Motor neuron (in vitro differentiated cells): ENCODE results near the gene SELENOO. TPM values are rescaled to one million over a fixed set of nuclear protein-coding genes. Genes with fewer than 3 reads are reported as not detected.

Experiments
- ATAC-seq, 8 experiments: fragments of 200-7000 bp; cut with Tn5 transposase; replicated peaks in 6 of 8; 2 replicates each; pipeline ENCODE4 v1.8.0; 2021; ENCODE audit warnings: mild to moderate bottlenecking in 8 of 8, moderate library complexity in 8 of 8
- H3K27ac ChIP-seq, 2 donors: fragments of 250-450 bp; sonication (Bioruptor Pico); 2 replicates each; pipeline ENCODE4 v1.9.0; 2021; ENCODE audit warnings: antibody characterized with exemption in 2 of 2, mild to moderate bottlenecking in 2 of 2, moderate library complexity in 1 of 2
- H3K4me1 ChIP-seq, 2 donors: fragments of 250-450 bp; sonication (Bioruptor Pico); replicated peaks in 1 of 2; 2 replicates each; pipeline ENCODE4 v1.6.1; 2021; ENCODE audit warnings: antibody characterized with exemption in 2 of 2, mild to moderate bottlenecking in 2 of 2, moderate library complexity in 1 of 2
- H3K4me3 ChIP-seq, 5 donors: fragments of 250-450 bp; sonication (Bioruptor Pico); 2 replicates each; pipeline ENCODE4 v1.9.0; 2021; ENCODE audit warnings: antibody characterized with exemption in 5 of 5, mild to moderate bottlenecking in 5 of 5, moderate library complexity in 4 of 5
- WGBS, 10 experiments: fragments of 450-650 bp; shearing (Covaris generic); methylation state at CpG; one replicate each; pipeline ENCODE4 v1.0.0; 2022; 5-methylcytosine and 5-hydroxymethylcytosine counted together
- in situ Hi-C, 9 experiments: fragments of 400-800 bp; cut with MboI; loops; one replicate each; pipeline ENCODE4 v1.15.0; 2021; ENCODE audit warnings: low sequenced_read_pairs in 9 of 9, low pct_unique_long_range_greater_than_20kb in 2 of 9; ENCODE audit not compliant: unreplicated experiment in 9 of 9
- total RNA-seq, 8 experiments: library from RNA; unstranded; fragments of 300-600 nt; gene quantifications; 2 replicates each; pipeline versions ENCODE4 v1.2.3 to v1.2.4, GENCODE V29; 2022

Gene SELENOO
- total RNA-seq, 8 experiments from 2014 or later, result 7.5 to 32.8 (median 11.2) TPM

DNA sequence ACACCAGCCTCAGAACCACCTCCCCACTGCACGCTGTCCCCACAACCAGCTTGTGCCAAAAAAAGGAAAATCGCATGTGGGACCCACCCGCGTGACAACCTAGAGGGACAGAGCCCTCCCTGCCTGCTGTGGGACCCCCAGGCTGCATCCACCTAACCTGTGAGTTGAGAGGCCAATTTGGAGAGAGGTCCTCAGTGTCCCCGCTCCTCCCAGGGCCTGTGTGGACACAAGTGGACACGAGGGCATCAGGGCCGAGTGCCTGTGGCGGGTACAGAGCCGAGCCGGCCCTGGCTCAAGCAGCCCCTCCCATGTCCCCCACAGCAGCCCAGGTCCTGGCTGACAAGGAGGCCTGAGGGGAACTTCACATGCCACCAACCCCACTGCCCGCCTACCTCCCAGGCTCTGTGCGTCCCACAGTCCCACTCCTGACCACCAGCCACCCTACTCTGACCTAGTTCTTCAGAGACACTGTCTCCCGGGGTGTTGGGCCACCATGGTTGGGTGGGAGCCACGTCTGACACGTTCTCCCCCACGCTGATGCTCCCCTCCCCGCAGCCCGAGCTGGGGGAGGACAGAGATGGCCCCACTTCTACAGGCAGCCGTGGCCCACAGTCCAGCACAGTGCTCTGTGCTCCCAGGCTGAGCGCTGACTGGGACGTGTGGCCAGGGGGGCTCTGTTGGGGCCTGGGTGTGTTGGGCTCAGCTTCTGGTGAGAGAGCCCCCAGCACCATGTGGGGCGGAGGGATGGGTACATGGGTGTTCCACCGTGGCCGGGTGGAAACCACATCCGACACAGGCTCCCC lies 19.2 kb downstream of the SELENOO start:
- ATAC-seq, result no peak
- H3K27ac ChIP-seq, result no peak overlapping the region
- 63 to 100% (median 93%) methylated on average over 1 to 4 of the region's 25 CpGs; no CpG with 5 or more reads in 7 of the 10 experiments for WGBS, 10 experiments
- H3K4me3 ChIP-seq, result no peak overlapping the region
- H3K4me1 ChIP-seq, result no peaks in the 10 kb centered on the region
- in situ Hi-C loops, result no loop called here

DNA sequence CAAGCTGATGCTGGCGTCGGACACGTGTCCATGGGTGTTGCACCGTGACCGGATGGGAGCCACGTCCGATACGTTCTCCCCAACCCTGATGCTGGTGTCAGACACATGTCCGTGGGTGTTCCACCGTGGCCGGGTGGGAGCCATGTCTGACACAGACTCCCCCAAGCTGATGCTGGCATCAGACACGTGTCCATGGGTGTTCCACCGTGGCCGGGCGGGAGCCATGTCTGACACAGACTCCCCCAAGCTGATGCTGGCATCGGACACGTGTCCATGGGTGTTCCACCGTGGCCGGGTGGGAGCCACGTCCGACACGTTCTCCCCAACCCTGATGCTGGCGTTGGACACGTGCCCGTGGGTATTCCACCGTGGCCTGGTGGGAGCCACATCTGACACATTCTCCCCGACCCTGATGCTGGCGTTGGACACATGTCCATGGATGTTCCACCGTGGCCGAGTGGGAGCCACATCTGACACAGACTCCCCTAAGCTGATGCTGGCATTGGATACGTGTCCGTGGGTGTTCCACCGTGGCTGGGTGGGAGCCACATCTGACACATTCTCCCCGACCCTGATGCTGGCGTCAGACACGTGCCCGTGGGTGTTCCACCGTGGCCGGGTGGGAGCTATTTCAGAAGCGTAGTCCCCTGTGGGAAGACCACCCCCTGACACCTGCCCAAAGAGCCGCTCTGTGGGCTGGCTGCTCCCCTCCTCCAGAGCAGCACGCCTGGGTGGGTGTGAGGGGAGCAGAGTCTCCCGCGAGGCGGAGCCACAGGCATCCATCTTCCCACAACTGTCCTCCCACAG lies 20.0 kb downstream of the SELENOO start:
- 93 to 100% (median 97%) methylated on average over 2 to 7 of the region's 45 CpGs; no CpG with 5 or more reads in 7 of the 10 experiments for WGBS, 10 experiments
- in situ Hi-C loops, result no loop called here
- Histone ChIP-seq H3K27ac (no peak overlapping the region), H3K4me1 (no peaks in the 10 kb centered on the region), H3K4me3 (no peak overlapping the region)
- no peak for ATAC-seq

DNA sequence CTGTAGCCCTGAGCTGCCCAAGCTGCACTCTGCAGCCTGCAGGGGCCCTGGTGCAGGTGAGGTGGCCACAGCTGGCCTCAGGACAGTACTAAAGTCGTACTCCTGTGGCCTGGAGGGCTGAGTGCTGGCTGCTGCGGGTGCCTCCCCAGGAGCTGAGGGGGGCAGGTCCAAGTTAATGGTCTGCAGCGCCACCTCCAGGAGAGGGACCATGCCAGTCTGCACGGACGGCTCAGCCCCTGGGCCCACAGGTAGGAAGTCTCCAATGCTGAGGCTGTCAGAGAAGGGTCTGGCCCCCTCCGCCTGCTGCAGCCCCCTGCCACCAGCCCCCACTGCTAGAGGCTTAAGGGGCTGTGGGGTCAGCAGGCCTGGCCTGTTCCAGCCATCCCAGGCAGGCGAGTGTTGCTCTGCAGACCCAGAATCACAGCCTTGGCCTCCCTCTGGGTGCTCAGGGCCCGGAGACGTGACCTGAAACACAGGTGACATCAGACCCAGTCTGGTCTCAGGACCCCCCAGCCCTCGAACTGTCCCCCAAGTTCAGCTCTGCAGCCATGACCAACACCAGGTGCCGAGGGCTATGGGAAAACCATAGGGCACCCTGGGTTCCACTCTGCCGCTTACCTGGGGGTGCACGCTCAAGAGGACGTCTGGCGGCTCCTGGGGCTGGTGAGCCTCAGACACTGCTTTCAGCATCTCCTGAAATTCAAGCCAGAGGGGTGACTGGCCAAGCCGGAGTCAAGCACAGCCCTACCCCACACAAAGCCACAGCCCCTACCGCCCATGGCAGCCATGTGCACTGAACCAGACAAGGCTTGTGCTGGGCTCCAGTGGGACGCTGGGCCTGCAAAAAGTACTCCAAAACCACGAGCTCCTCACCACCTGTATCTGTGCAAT lies 20.8 kb downstream of the SELENOO start:
- H3K4me3 ChIP-seq, result no peak overlapping the region
- ATAC-seq, result no peak
- no peak overlapping the region for H3K27ac ChIP-seq
- 40 to 100% (median 94%) methylated on average over 1 to 10 of the region's 19 CpGs; no CpG with 5 or more reads in 6 of the 10 experiments for WGBS, 10 experiments
- in situ Hi-C loops, result no loop called here
- H3K4me1 ChIP-seq, result no peaks in the 10 kb centered on the region

DNA sequence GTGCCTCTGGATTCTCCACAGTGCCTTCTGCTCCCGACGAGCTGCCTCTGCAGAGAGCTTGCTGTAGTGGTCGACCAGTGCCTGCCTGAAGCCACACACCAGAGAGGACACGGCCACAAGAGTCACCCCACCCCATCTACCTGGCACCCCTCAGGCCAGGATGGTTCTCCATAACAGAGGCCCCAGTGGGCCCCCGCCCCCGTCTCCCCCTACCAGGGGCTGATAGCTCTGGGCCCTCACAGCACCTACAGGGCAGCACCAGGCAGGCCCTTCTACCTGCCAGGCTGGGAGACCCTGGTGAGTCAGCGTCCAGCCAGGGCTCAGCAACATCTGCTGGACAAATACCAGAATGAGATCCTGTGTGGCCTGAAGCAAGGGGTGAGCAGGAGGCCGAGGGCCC lies 21.7 kb downstream of the SELENOO start:
- WGBS, 10 experiments, result 60 to 82% (median 60%) methylated on average over 2 of the region's 8 CpGs; no CpG with 5 or more reads in 7 of the 10 experiments
- no peak overlapping the region for H3K4me3 ChIP-seq
- no peak overlapping the region for H3K27ac ChIP-seq
- ATAC-seq, result no peak
- in situ Hi-C loops, result no loop called here
- no peaks in the 10 kb centered on the region for H3K4me1 ChIP-seq

DNA sequence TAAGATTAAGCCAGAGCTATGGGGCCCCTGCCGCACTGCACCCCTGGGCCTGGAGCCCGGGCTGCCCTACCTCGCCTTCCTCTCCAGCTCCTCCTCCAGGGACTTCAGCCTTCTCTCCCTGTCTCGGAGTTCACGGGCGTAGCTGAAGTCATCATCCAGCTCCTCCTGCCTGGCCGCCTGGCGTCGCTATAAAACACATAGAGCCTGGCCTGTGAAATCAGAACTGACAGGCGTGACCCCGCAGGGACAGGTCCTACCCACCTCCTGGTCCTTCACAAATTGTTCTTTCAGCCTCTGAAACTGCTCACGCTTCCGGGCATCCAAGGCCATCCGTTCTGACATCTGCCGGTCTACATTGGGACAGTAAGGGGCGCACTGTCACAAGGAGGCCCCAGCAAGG lies 23.3 kb downstream of the SELENOO start:
- Histone ChIP-seq H3K27ac (no peak overlapping the region), H3K4me3 (no peak overlapping the region), H3K4me1 (no peaks in the 10 kb centered on the region)
- WGBS, 10 experiments, result 71 to 100% (median 89%) methylated on average over 1 to 11 of the region's 16 CpGs; no CpG with 5 or more reads in 3 of the 10 experiments
- in situ Hi-C loops, result no loop called here
- ATAC-seq, result no peak

DNA sequence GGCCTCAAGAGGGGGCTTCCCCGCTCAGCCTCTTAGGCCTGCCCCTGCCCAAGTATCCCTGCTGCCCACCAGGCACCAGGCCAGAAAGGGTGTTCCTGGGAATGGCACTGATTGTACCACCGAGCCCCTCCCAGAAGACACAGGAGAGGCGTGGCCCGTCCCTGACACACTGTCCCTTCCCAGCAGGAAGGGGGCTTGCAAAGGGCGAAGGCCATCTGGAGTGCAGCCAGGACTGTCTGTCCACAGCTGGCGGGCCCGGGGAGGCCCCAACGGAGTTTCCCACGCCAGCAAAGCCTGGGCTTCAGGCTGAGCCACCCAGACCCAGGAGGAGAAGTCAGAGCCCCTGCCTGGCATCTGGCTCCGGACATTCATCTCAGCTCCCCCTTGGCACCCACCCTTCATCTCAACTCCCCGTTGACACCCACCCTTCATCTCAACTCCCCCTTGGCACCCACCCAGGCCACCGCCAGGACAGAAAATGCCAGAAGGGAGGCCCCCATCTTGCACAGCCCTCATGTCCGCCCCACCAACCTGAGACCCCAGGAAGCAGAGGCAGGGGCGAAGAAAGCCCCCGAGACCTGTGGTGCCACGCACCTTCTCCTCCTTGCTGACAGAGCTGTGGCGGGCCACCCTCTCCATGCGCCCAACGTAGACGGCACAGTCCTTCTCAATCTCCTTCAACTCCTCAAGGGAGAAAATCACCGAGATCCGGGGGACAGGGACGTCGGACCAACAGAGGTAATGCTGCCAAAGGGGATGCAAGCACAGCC lies 24.6 kb downstream of the SELENOO start:
- in situ Hi-C loops, result no loop called here
- 80 to 100% (median 95%) methylated on average over 1 to 4 of the region's 24 CpGs; no CpG with 5 or more reads in 5 of the 10 experiments for WGBS, 10 experiments
- H3K4me3 ChIP-seq, result no peak overlapping the region
- no peak overlapping the region for H3K27ac ChIP-seq
- ATAC-seq, result no peak
- H3K4me1 ChIP-seq, result no peaks in the 10 kb centered on the region

DNA sequence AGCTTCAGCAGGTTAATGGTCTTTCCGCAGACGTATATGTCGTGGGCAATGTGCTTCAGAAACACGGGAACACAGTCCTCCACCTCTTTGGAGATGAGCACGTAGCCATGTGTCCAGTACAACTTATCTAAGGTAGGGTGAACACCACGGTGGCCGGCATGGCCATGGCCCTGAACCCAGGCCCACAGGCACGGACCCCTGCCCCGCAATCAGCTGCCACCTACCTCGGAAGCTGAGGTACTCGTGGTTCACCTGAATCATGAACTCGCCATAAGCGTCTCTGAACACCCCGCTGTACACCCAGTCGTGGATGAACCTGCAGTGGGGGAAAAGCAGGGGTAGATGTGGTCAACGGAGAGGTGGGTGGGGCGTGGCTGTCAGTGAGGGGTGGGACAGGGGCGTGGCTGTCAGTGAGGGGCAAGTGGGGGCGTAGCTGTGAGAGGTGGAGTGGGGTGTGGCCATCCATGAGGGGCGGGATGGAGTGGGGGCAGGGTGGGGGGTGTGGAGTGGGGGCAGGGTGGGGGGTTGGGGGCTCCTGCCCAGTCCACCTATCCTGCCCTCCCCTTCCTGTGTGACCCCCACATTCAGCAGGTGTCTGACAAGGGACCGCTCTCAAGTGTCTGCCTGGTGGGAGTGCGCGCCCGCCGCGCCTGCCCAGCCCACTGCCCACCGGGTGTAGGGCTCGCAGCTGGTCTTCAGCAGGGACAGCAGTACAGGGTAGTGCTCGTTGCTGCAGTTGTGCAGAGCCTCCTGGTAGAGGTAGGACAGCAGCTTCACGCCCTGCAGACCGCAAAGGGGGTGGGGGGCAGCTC lies 25.5 kb downstream of the SELENOO start:
- ATAC-seq, result peak in 2 of 8 experiments; percentile 12
- 87 to 100% (median 95%) methylated on average over 1 to 7 of the region's 31 CpGs; no CpG with 5 or more reads in 6 of the 10 experiments for WGBS, 10 experiments
- in situ Hi-C loops, result no loop called here
- no peak overlapping the region for H3K27ac ChIP-seq
- no peak overlapping the region for H3K4me3 ChIP-seq
- H3K4me1 ChIP-seq, result no peaks in the 10 kb centered on the region

DNA sequence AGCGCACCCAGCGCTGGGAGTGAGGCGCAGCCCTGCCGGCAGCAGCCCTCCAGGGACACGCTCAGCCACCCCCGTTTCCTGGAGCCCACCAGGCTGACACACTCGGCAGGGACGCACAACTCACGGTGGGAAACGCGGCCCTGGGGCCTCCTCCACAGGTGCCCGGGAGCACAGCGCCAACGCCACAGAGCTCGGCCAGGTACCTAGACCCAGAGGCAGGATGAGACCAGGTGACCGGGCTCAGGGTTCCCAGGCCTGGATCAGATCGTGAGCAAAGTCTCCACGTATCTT lies 26.0 kb downstream of the SELENOO start:
- Histone ChIP-seq H3K4me3 (no peak overlapping the region), H3K4me1 (no peaks in the 10 kb centered on the region), H3K27ac (no peak overlapping the region)
- WGBS, 10 experiments, result no CpG with 5 or more reads among the region's 18 CpGs
- in situ Hi-C loops, result no loop called here
- ATAC-seq, result no peak

DNA sequence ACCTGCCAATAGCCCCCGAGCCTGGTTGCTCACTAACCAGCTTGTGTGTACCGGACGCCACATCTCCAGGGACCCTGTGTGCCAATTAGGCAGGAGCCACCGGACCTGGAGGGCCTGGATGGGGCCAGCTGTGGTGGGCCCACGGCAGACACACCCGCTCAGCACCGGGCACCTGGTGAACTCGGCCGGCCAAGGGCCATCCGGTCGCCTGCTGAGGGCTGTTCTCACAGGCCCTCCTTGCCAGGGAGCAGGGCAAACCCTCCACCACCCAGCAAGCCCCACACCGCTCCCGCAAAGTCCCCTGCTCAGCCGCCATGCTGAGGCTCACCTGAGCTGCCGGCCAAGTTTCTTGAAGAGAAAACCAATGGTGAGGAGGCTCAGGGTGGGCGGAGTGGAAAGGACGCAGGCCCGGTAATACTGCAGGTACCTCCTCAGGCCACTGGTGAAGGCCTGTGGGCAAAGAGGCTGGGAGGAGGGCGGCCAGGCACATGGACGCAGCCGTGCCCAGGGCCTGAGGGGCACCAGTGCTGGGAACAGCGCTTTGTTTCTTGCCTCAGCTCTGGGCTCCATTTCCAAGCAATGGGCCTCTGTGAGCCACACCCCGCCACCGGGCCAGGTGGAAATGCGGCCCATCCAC lies 26.9 kb downstream of the SELENOO start:
- WGBS, 10 experiments, result 93 to 100% (median 100%) methylated on average over 1 to 5 of the region's 25 CpGs; no CpG with 5 or more reads in 4 of the 10 experiments
- in situ Hi-C loops, result no loop called here

DNA sequence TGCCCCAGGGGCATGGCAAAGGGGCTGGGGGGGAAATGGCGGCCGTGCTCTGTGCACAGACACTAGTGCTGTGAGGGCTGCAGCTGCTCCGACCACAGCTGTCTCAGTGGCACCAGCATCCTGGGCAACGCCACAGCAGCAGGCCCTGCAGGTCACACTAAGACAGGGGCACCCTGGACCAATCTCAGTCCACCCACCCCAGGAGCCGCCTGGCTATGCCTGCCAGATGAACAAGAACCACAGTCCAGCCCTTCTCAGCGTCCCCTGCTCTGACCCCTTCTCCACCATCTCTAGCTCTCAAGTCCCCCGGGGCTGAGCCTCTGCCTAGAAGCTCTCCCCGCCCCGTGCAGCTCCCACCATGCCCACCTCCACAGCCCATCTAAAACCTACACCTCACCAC lies 27.6 kb downstream of the SELENOO start:
- Histone ChIP-seq H3K4me3 (no peak overlapping the region), H3K27ac (no peak overlapping the region), H3K4me1 (no peaks in the 10 kb centered on the region)
- 80 to 100% methylated on average over 1 to 4 of the region's 9 CpGs; no CpG with 5 or more reads in 8 of the 10 experiments for WGBS, 10 experiments
- in situ Hi-C loops, result no loop called here
- ATAC-seq, result no peak

More for the DNA sequence above, 26.9 kb downstream of the SELENOO start:
- peak in 2 of 8 experiments; percentile 10 to 15 for ATAC-seq
- Histone ChIP-seq H3K4me1 (no peaks in the 10 kb centered on the region), H3K4me3 (no peak overlapping the region), H3K27ac (no peak overlapping the region)

DNA sequence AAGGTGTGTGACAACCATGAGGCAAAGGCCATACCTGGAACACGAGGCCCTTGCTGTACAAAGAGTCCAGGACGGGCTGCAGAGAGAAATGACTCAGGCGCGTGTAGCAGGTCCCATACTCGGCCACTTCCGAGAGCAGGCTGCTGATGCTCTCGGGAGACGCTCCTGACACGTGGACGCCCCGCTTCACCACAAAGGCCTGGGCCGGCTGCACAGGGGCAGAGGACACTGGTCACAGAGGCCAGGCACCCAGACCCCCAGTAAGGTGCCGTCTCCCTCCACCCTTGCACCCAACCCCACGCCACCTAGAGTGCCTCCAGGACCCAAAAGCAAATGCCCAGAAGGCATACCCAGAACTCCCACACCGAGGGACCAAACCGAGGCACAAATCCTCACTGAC lies 28.6 kb downstream of the SELENOO start:
- in situ Hi-C loops, result no loop called here
- H3K4me1 ChIP-seq, result no peaks in the 10 kb centered on the region
- no peak overlapping the region for H3K27ac ChIP-seq
- H3K4me3 ChIP-seq, result no peak overlapping the region
- WGBS, 10 experiments, result 85 to 100% (median 99%) methylated on average over 1 to 10 of the region's 16 CpGs; no CpG with 5 or more reads in 4 of the 10 experiments
- no peak for ATAC-seq
